ENCODE measurements around the gene SUGCT. TPM values are rescaled to one million over a fixed set of nuclear protein-coding genes. Genes with fewer than 3 reads are reported as not detected.
"Not testable (repeated sequence)": the region's sequence is repeated elsewhere in the genome, so short reads cannot be mapped to it uniquely, and the experiment has no call there.

Gene SUGCT
- total RNA-seq, 2 experiments from 2014 or later = 0.21 to 0.61 TPM

GRCh38 chr7:40611095-40611871, 476.5 kb downstream of the SUGCT start:
- Mint-ChIP-seq H3K9me3 (ENCODE audit: low read depth) (peaks cover 2% of the 10 kb centered on the region), H3K27me3 (no peaks in the 10 kb centered on the region), H3K36me3 (no peaks in the 10 kb centered on the region), H3K4me3 (no peak overlapping the region), H3K27ac (no peak overlapping the region), H3K4me1 (no peaks in the 10 kb centered on the region)
- ATAC-seq (no peak), DNase-seq (no peak)
- CTCF ChIA-PET = no interaction called here

GRCh38 chr7:40612298-40612697, 477.5 kb downstream of the SUGCT start:
- ATAC-seq = no peak
- Mint-ChIP-seq H3K9me3 (ENCODE audit: low read depth) (peaks cover 2% of the 10 kb centered on the region), H3K27ac (no peak overlapping the region), H3K36me3 (no peaks in the 10 kb centered on the region), H3K4me1 (no peaks in the 10 kb centered on the region), H3K4me3 (no peak overlapping the region), H3K27me3 (no peaks in the 10 kb centered on the region)
- CTCF ChIA-PET = no interaction called here
- DNase-seq = no peak

- Mint-ChIP-seq H3K27ac (no peak overlapping the region), H3K4me3 (no peak overlapping the region), H3K27me3 (no peaks in the 10 kb centered on the region), H3K9me3 (ENCODE audit: low read depth) (peaks cover 3% of the 10 kb centered on the region), H3K4me1 (no peaks in the 10 kb centered on the region), H3K36me3 (no peaks in the 10 kb centered on the region)
- no peak for ATAC-seq
- DNase-seq = no peak
- CTCF ChIA-PET = no interaction called here
These were observed 484.8 kb downstream of the SUGCT start for GRCh38 chr7:40619647-40620046.

- Mint-ChIP-seq H3K27me3 (no peaks in the 10 kb centered on the region), H3K4me3 (no peak overlapping the region), H3K27ac (no peak overlapping the region), H3K9me3 (ENCODE audit: low read depth) (peaks cover 3% of the 10 kb centered on the region), H3K4me1 (no peaks in the 10 kb centered on the region), H3K36me3 (no peaks in the 10 kb centered on the region)
- DNase-seq (no peak), ATAC-seq (no peak)
- CTCF ChIA-PET = no interaction called here
These were observed 486.8 kb downstream of the SUGCT start for GRCh38 chr7:40621592-40621998.

- Mint-ChIP-seq H3K27ac (no peak overlapping the region), H3K9me3 (ENCODE audit: low read depth) (peaks cover 7% of the 10 kb centered on the region), H3K4me1 (no peaks in the 10 kb centered on the region), H3K36me3 (no peaks in the 10 kb centered on the region), H3K27me3 (no peaks in the 10 kb centered on the region), H3K4me3 (no peak overlapping the region)
- no peak for ATAC-seq
- DNase-seq = no peak
- CTCF ChIA-PET = no interaction called here
These were observed 488.2 kb downstream of the SUGCT start for GRCh38 chr7:40622941-40623501.

- Mint-ChIP-seq H3K4me3 (no peak overlapping the region), H3K27ac (no peak overlapping the region), H3K4me1 (no peaks in the 10 kb centered on the region), H3K36me3 (no peaks in the 10 kb centered on the region), H3K9me3 (ENCODE audit: low read depth) (peaks cover 5% of the 10 kb centered on the region), H3K27me3 (no peaks in the 10 kb centered on the region)
- DNase-seq (no peak), ATAC-seq (no peak)
- CTCF ChIA-PET = no interaction called here
These were observed 489.1 kb downstream of the SUGCT start for GRCh38 chr7:40623863-40624262.

- H3K36me3 Mint-ChIP-seq; ATAC-seq; H3K4me1 Mint-ChIP-seq; DNase-seq; CTCF ChIA-PET; H3K27me3 Mint-ChIP-seq; H3K4me3 Mint-ChIP-seq; H3K27ac Mint-ChIP-seq; H3K9me3 Mint-ChIP-seq (ENCODE audit: low read depth): not testable (repeated sequence)
These were observed 492.6 kb downstream of the SUGCT start for GRCh38 chr7:40627361-40627760.

- ATAC-seq (no peak), DNase-seq (no peak)
- Mint-ChIP-seq H3K9me3 (ENCODE audit: low read depth) (peaks cover 14% of the 10 kb centered on the region), H3K36me3 (no peaks in the 10 kb centered on the region), H3K27me3 (no peaks in the 10 kb centered on the region), H3K4me1 (no peaks in the 10 kb centered on the region), H3K4me3 (no peak overlapping the region), H3K27ac (no peak overlapping the region)
- CTCF ChIA-PET = no interaction called here
These were observed 495.1 kb downstream of the SUGCT start for GRCh38 chr7:40629891-40630290.

- Mint-ChIP-seq H3K27ac (no peak overlapping the region), H3K27me3 (peaks cover 3% of the 10 kb centered on the region), H3K4me3 (no peak overlapping the region), H3K4me1 (no peaks in the 10 kb centered on the region), H3K36me3 (no peaks in the 10 kb centered on the region), H3K9me3 (ENCODE audit: low read depth) (peaks cover 9% of the 10 kb centered on the region)
- no peak for DNase-seq
- ATAC-seq = no peak
- CTCF ChIA-PET = no interaction called here
These were observed 499.3 kb downstream of the SUGCT start for GRCh38 chr7:40634118-40634517.

GRCh38 chr7:40638545-40639320, 503.9 kb downstream of the SUGCT start:
- Mint-ChIP-seq H3K36me3 (no peaks in the 10 kb centered on the region), H3K27ac (no peak overlapping the region)
- CTCF ChIA-PET = no interaction called here

GRCh38 chr7:40640566-40640965, 505.8 kb downstream of the SUGCT start:
- Mint-ChIP-seq H3K27me3 (peaks cover 3% of the 10 kb centered on the region), H3K4me1 (peaks cover 5% of the 10 kb centered on the region), H3K9me3 (ENCODE audit: low read depth) (no peaks in the 10 kb centered on the region), H3K36me3 (no peaks in the 10 kb centered on the region), H3K4me3 (no peak overlapping the region), H3K27ac (no peak overlapping the region)
- CTCF ChIA-PET = no interaction called here
- ATAC-seq (no peak), DNase-seq (no peak)

More at GRCh38 chr7:40638545-40639320, 503.9 kb downstream of the SUGCT start:
- ATAC-seq (no peak), DNase-seq (no peak)
- Mint-ChIP-seq H3K27me3 (peaks cover 3% of the 10 kb centered on the region), H3K4me3 (no peak overlapping the region), H3K4me1 (no peaks in the 10 kb centered on the region), H3K9me3 (ENCODE audit: low read depth) (peaks cover 4% of the 10 kb centered on the region)

GRCh38 chr7:40641701-40642100, 506.9 kb downstream of the SUGCT start:
- Mint-ChIP-seq H3K36me3 (no peaks in the 10 kb centered on the region), H3K27ac (no peak overlapping the region), H3K27me3 (peaks cover 3% of the 10 kb centered on the region), H3K9me3 (ENCODE audit: low read depth) (no peaks in the 10 kb centered on the region), H3K4me3 (no peak overlapping the region), H3K4me1 (peaks cover 8% of the 10 kb centered on the region)
- ATAC-seq = no peak
- no peak for DNase-seq
- CTCF ChIA-PET = no interaction called here

GRCh38 chr7:40643664-40644063, 508.9 kb downstream of the SUGCT start:
- CTCF ChIA-PET = no interaction called here

More at GRCh38 chr7:40643664-40644063, 508.9 kb downstream of the SUGCT start:
- no peak for ATAC-seq
- Mint-ChIP-seq H3K9me3 (ENCODE audit: low read depth) (no peaks in the 10 kb centered on the region), H3K27me3 (peaks cover under 1% of the 10 kb centered on the region), H3K36me3 (no peaks in the 10 kb centered on the region), H3K27ac (no peak overlapping the region), H3K4me3 (no peak overlapping the region), H3K4me1 (peaks cover 8% of the 10 kb centered on the region)
- DNase-seq = no peak
